OCI-LY7 (cell line): ENCODE results near the gene LDLRAD4. TPM values are rescaled to one million over a fixed set of nuclear protein-coding genes. Genes with fewer than 3 reads are reported as not detected.

Experiments used
- BruUV-seq: library from RNA; stranded (reverse); fragments of 400-500 nt; replicated peaks from 2 replicates; lab custom pipeline; 2021; lab: Mats Ljungman, UMichigan
- CTCF ChIA-PET: fragments of 300-600 bp; sonication (Branson Sonifier 250); formaldehyde crosslinking; loops from one replicate; lab custom pipeline; 2022; ENCODE audit warnings: antibody characterized with exemption; ENCODE audit not compliant: unreplicated experiment; lab: Charles Lee
- POLR2A ChIA-PET: fragments of 300-600 bp; sonication (Branson Sonifier 250); formaldehyde crosslinking; loops from one replicate; lab custom pipeline; 2022; ENCODE audit warnings: antibody characterized with exemption; lab: Charles Lee
- DNase-seq: peaks from one replicate; pipeline ENCODE4 v3.0.0-alpha.2; 2015; ENCODE audit warnings: low spot score
- H2AFZ ChIP-seq: fragments of 200-600 bp; sonication (generic), shearing (Covaris generic); 2 replicates; pipeline ENCODE4 v1.6.1; 2014; ENCODE audit warnings: mild to moderate bottlenecking, antibody characterized with exemption, low read length, moderate library complexity
- H3K27ac ChIP-seq: fragments of 200-600 bp; sonication (generic); 2 replicates; pipeline ENCODE4 v1.5.1; 2014; ENCODE audit warnings: mixed run types, low read depth, mild to moderate bottlenecking, moderate library complexity, low read length, inconsistent platforms; ENCODE audit not compliant: poor library complexity, severe bottlenecking
- H3K36me3 ChIP-seq: fragments of 200-600 bp; sonication (generic); 2 replicates; pipeline ENCODE4 v1.6.1; 2014; ENCODE audit warnings: mild to moderate bottlenecking, antibody characterized with exemption, low read length, moderate library complexity, mixed read lengths; ENCODE audit not compliant: insufficient read depth
- H3K4me1 ChIP-seq: fragments of 200-600 bp; sonication (generic); 2 replicates; pipeline ENCODE4 v1.5.1; 2014; ENCODE audit warnings: mild to moderate bottlenecking, low read length; ENCODE audit not compliant: insufficient read depth, poor library complexity, severe bottlenecking
- H3K4me2 ChIP-seq: fragments of 200-600 bp; sonication (generic); 2 replicates; pipeline ENCODE4 v1.6.1; 2014; ENCODE audit warnings: mild to moderate bottlenecking, low read length
- H3K4me3 ChIP-seq: fragments of 200-600 bp; sonication (generic); 2 replicates; pipeline ENCODE4 v1.5.1; 2014; ENCODE audit warnings: mild to moderate bottlenecking, low read depth, low read length; ENCODE audit not compliant: poor library complexity, severe bottlenecking
- H3K79me2 ChIP-seq: fragments of 200-600 bp; sonication (generic); 2 replicates; pipeline ENCODE4 v1.6.1; 2016; ENCODE audit warnings: low read depth, mild to moderate bottlenecking, low read length, moderate library complexity, mixed read lengths; ENCODE audit not compliant: insufficient read depth
- H3K9me2 ChIP-seq: fragments of 200-600 bp; sonication (generic); 2 replicates; pipeline ENCODE4 v1.6.1; 2016; ENCODE audit warnings: mild to moderate bottlenecking, low read length, mixed read lengths; ENCODE audit not compliant: insufficient read depth
- H3K9me3 ChIP-seq: fragments of 200-600 bp; sonication (generic); 2 replicates; pipeline ENCODE4 v1.6.1; 2014; ENCODE audit warnings: mild to moderate bottlenecking, mixed run types, low read length, mixed read lengths
- H4K20me1 ChIP-seq: fragments of 200-600 bp; sonication (generic); 2 replicates; pipeline ENCODE4 v1.6.1; 2014; ENCODE audit warnings: mild to moderate bottlenecking, antibody characterized with exemption, low read length, moderate library complexity, mixed read lengths; ENCODE audit not compliant: insufficient read depth
- EZH2phosphoT487 ChIP-seq: fragments of 200-600 bp; sonication (generic); IDR thresholded peaks from 2 replicates; pipeline ENCODE4 v1.6.1; 2018; ENCODE audit warnings: low read depth, borderline replicate concordance, mild to moderate bottlenecking, mixed run types, antibody characterized with exemption, low read length, moderate library complexity, mixed read lengths
- intact Hi-C: fragments of 100-400 bp; cut with micrococcal nuclease; formaldehyde crosslinking; loops from one replicate; pipeline ENCODE4 v1.10.0; 2022; ENCODE audit not compliant: unreplicated experiment
- total RNA-seq, 2 experiments: library from RNA; depleted of rRNA in 1 of 2; stranded (reverse); fragments of >200 nt in 1 of 2; shearing (Covaris generic) in 1 of 2; gene quantifications; 2 replicates each; pipeline ENCODE4 v1.2.3, GENCODE V29; 2014 to 2022
- TF ChIP-seq, protein P1 (sequence below): fragments of 200-600 bp; sonication (generic); conservative IDR thresholded peaks from 2 replicates; pipeline ENCODE4 v1.5.1; 2014; ENCODE audit warnings: mild to moderate bottlenecking, antibody characterized with exemption, low read length, moderate library complexity, mixed read lengths

Gene LDLRAD4
- total RNA-seq, 2 experiments from 2014 or later, result 26.2 to 43.8 TPM

DNA sequence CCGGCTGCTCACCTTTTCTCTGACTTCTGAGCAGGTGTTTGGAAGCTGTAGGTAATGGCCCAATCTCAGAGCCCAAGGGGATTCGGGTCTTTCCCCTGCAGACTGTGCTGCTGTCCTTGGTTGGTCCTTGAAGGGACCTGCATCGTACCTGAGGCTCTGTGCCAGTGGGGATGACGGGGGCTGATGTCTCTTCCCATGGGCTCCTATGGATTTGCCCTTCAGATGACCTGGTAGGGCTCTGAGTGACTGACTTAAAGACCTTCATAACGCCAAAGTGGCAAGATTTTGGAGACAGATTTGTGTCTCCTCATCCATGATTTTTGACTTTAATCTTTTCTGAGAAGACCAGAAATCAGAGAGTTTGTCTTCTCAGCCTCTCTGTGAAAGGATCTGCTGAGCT, 341.7 kb downstream of the LDLRAD4 start:
- no peaks in the 10 kb centered on the region for H3K36me3 ChIP-seq
- peaks cover 36% of the 10 kb centered on the region for H3K4me1 ChIP-seq
- H3K4me3 ChIP-seq, result no peak overlapping the region
- intact Hi-C loops, result no loop called here
- H3K4me2 ChIP-seq, result no peak overlapping the region
- ChIA-PET CTCF (no interaction called here), POLR2A (interaction anchor here (1.4 to 5.4 kb wide), 2 partner anchors 10 to 52 kb away, joined by 3 to 65 read pairs; no protein-coding TSS in a partner anchor)
- no peaks in the 10 kb centered on the region for H4K20me1 ChIP-seq
- H3K27ac ChIP-seq, result no peak overlapping the region
- no peaks in the 10 kb centered on the region for H3K9me2 ChIP-seq
- no peaks in the 10 kb centered on the region for H3K79me2 ChIP-seq
- H2AFZ ChIP-seq, result no peak overlapping the region
- TF ChIP-seq EZH2phosphoT487, result no peak
- TF ChIP-seq, protein P1, sequence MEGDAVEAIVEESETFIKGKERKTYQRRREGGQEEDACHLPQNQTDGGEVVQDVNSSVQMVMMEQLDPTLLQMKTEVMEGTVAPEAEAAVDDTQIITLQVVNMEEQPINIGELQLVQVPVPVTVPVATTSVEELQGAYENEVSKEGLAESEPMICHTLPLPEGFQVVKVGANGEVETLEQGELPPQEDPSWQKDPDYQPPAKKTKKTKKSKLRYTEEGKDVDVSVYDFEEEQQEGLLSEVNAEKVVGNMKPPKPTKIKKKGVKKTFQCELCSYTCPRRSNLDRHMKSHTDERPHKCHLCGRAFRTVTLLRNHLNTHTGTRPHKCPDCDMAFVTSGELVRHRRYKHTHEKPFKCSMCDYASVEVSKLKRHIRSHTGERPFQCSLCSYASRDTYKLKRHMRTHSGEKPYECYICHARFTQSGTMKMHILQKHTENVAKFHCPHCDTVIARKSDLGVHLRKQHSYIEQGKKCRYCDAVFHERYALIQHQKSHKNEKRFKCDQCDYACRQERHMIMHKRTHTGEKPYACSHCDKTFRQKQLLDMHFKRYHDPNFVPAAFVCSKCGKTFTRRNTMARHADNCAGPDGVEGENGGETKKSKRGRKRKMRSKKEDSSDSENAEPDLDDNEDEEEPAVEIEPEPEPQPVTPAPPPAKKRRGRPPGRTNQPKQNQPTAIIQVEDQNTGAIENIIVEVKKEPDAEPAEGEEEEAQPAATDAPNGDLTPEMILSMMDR, result no peak
- no TSS peak for BruUV-seq
- no peak for DNase-seq
- no peaks in the 10 kb centered on the region for H3K9me3 ChIP-seq

DNA sequence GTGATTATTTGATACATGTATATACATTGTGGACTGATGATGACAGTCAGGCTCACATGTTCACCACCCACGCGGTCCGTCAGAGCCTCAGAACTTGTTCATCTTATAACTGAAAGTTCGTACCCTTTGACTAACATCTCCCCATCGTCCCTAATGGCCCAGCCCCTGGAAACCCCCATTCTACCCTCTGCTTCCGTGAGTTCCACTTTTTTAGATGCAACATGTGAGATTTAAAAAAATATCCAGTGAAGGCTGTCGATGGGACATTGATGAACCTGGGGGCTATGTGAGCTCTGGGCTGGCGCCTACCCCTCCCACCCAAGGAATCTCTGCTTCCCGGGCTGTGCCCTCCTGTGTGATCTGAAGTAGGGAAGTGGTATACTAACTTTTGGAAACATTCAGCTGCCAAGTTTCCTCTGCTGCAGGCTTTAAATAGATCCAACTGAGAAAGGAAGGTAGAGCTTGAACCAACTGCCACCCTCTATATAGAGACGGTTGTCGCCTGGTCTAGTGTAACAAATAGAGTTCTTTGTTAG, 344.0 kb downstream of the LDLRAD4 start:
- no peaks in the 10 kb centered on the region for H4K20me1 ChIP-seq
- TF ChIP-seq EZH2phosphoT487, result no peak
- TF ChIP-seq, protein P1, result no peak
- ChIA-PET CTCF (no interaction called here), POLR2A (interaction anchor here (0.9 to 5.4 kb wide), 7 partner anchors 15 to 167 kb away, joined by 3 to 65 read pairs (median 4); no protein-coding TSS in a partner anchor)
- intact Hi-C loops, result no loop called here
- H3K79me2 ChIP-seq, result no peaks in the 10 kb centered on the region
- no TSS peak for BruUV-seq
- DNase-seq, result peak; percentile 37
- H3K36me3 ChIP-seq, result no peaks in the 10 kb centered on the region
- peak overlapping the region; percentile 51 for H3K4me2 ChIP-seq
- H3K27ac ChIP-seq, result no peak overlapping the region
- H3K9me2 ChIP-seq, result no peaks in the 10 kb centered on the region
- H3K9me3 ChIP-seq, result no peaks in the 10 kb centered on the region
- H2AFZ ChIP-seq, result peak overlapping the region; percentile 6; the same call in 1 of the 2 replicates
- H3K4me1 ChIP-seq, result peaks cover 51% of the 10 kb centered on the region
- no peak overlapping the region for H3K4me3 ChIP-seq

DNA sequence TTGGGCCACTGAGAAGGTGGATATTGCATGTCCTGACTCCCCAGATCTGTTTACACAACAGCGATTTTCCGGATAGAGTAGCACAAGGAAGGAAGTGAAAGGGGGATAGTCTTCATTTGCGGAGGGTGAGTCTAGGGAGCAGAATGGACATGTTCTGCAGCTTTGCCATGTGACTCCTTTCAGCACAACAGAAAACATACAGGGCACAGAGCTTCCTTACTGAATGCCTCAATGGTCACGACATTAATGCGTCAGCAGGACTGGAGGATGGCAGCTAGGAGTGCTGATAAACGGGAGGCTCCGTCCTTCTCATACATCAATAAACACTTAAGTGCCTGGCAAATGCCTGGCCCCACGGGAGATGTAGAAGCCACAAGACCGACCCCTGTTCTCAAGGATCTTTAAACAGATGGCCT, 344.8 kb downstream of the LDLRAD4 start:
- CTCF ChIA-PET, result no interaction called here
- no TSS peak for BruUV-seq
- Histone ChIP-seq H3K9me3 (no peaks in the 10 kb centered on the region), H3K36me3 (no peaks in the 10 kb centered on the region), H2AFZ (peak overlapping the region; percentile 6; the same call in 1 of the 2 replicates), H3K4me2 (peak overlapping the region; percentile 51), H3K4me3 (no peak overlapping the region), H3K9me2 (no peaks in the 10 kb centered on the region), H3K27ac (no peak overlapping the region), H4K20me1 (no peaks in the 10 kb centered on the region), H3K4me1 (peaks cover 56% of the 10 kb centered on the region), H3K79me2 (no peaks in the 10 kb centered on the region)
- intact Hi-C loops, result no loop called here
- POLR2A ChIA-PET, result interaction anchor here (0.6 to 5.4 kb wide), 8 partner anchors 14 to 1355 kb away, joined by 3 to 65 read pairs (median 4); no protein-coding TSS in a partner anchor
- no peak for DNase-seq
- TF ChIP-seq, protein P1, result no peak
- no peak for TF ChIP-seq EZH2phosphoT487
